ENCODE data around the gene CYP2B6.
"Not testable (repeated sequence)": the region's sequence is repeated elsewhere in the genome, so short reads cannot be mapped to it uniquely, and the experiment has no call there.

Gene CYP2B6

GRCh38 chr19:40954573-40954972 lies 36.5 kb upstream of the CYP2B6 start:
- H3K4me3 ChIP-seq (ENCODE audit: control insufficient read depth, low read depth, low read length): no peak overlapping the region
- TF ChIP-seq CTCF (IDR thresholded peaks at IDR 0.05; ENCODE audit: control insufficient read depth, insufficient read depth, low read depth, low read length, missing control alignments): no peak
- no peak for DNase-seq (ENCODE audit: low read depth)

- no peak overlapping the region for H3K4me3 ChIP-seq (ENCODE audit: control insufficient read depth, low read depth, low read length)
- no peak for DNase-seq (ENCODE audit: low read depth)
- TF ChIP-seq CTCF (IDR thresholded peaks at IDR 0.05; ENCODE audit: control insufficient read depth, insufficient read depth, low read depth, low read length, missing control alignments): no peak
These were observed 31.7 kb upstream of the CYP2B6 start for GRCh38 chr19:40959338-40959737.

- TF ChIP-seq CTCF (IDR thresholded peaks at IDR 0.05; ENCODE audit: control insufficient read depth, insufficient read depth, low read depth, low read length, missing control alignments): no peak
- no peak for DNase-seq (ENCODE audit: low read depth)
- H3K4me3 ChIP-seq (ENCODE audit: control insufficient read depth, low read depth, low read length): no peak overlapping the region
These were observed 30.9 kb upstream of the CYP2B6 start for GRCh38 chr19:40960062-40960685.

- TF ChIP-seq CTCF (IDR thresholded peaks at IDR 0.05; ENCODE audit: control insufficient read depth, insufficient read depth, low read depth, low read length, missing control alignments): no peak
- DNase-seq (ENCODE audit: low read depth): no peak
- no peak overlapping the region for H3K4me3 ChIP-seq (ENCODE audit: control insufficient read depth, low read depth, low read length)
These were observed 30.3 kb upstream of the CYP2B6 start for GRCh38 chr19:40960780-40961179.

- DNase-seq (ENCODE audit: low read depth): peak; percentile 8
- H3K4me3 ChIP-seq (ENCODE audit: control insufficient read depth, low read depth, low read length): no peak overlapping the region
- no peak for TF ChIP-seq CTCF (IDR thresholded peaks at IDR 0.05; ENCODE audit: control insufficient read depth, insufficient read depth, low read depth, low read length, missing control alignments)
These were observed 28.6 kb upstream of the CYP2B6 start for GRCh38 chr19:40962460-40962961.

- not testable (repeated sequence) for H3K4me3 ChIP-seq (ENCODE audit: control insufficient read depth, low read depth, low read length); DNase-seq (ENCODE audit: low read depth)
These were observed 26.7 kb upstream of the CYP2B6 start for GRCh38 chr19:40964361-40964760.

GRCh38 chr19:40965351-40965750 lies 25.7 kb upstream of the CYP2B6 start:
- H3K4me3 ChIP-seq (ENCODE audit: control insufficient read depth, low read depth, low read length); DNase-seq (ENCODE audit: low read depth): not testable (repeated sequence)

- not testable (repeated sequence) for DNase-seq (ENCODE audit: low read depth); H3K4me3 ChIP-seq (ENCODE audit: control insufficient read depth, low read depth, low read length)
These were observed 24.5 kb upstream of the CYP2B6 start for GRCh38 chr19:40966591-40966990.

GRCh38 chr19:40968065-40968464 lies 23.0 kb upstream of the CYP2B6 start:
- not testable (repeated sequence) for DNase-seq (ENCODE audit: low read depth); H3K4me3 ChIP-seq (ENCODE audit: control insufficient read depth, low read depth, low read length)

- H3K4me3 ChIP-seq (ENCODE audit: control insufficient read depth, low read depth, low read length); DNase-seq (ENCODE audit: low read depth): not testable (repeated sequence)
These were observed 21.4 kb upstream of the CYP2B6 start for GRCh38 chr19:40969721-40970120.

GRCh38 chr19:40970396-40971345 lies 20.4 kb upstream of the CYP2B6 start:
- H3K4me3 ChIP-seq (ENCODE audit: control insufficient read depth, low read depth, low read length); DNase-seq (ENCODE audit: low read depth): not testable (repeated sequence)

All from AG09309 (cell line).